ENCODE data around the gene STARD3. TPM values are rescaled to one million over a fixed set of nuclear protein-coding genes. Genes with fewer than 3 reads are reported as not detected.

STARD3 gene
- polyA plus RNA-seq, 1 donor from 2014 or later: 105 TPM

GRCh38 chr17:39611401-39612112 is 25.4 kb upstream of the STARD3 start:
- TF ChIP-seq SMC3 (conservative IDR thresholded peaks at IDR 0.05; ENCODE audit: poor library complexity): no peak
- H3K27ac ChIP-seq (ENCODE audit: low read length): no peak overlapping the region
- H3F3A ChIP-seq (ENCODE audit: insufficient read depth, low read length, poor library complexity, severe bottlenecking): no peaks in the 10 kb centered on the region
- no peak overlapping the region for H3K4me2 ChIP-seq (ENCODE audit: low read length)
- no peak overlapping the region for H3K4me3 ChIP-seq (ENCODE audit: low read length)
- peaks cover 65% of the 10 kb centered on the region for H3K27me3 ChIP-seq (ENCODE audit: insufficient read depth, low read depth, low read length)
- H3K9me2 ChIP-seq (ENCODE audit: insufficient read depth, low read length): no peaks in the 10 kb centered on the region
- H3K9ac ChIP-seq (ENCODE audit: low read length): no peak overlapping the region
- H3K36me3 ChIP-seq (ENCODE audit: insufficient read depth, low read length): no peaks in the 10 kb centered on the region
- H4K20me1 ChIP-seq (ENCODE audit: insufficient read depth): no peaks in the 10 kb centered on the region
- H3K9me3 ChIP-seq (ENCODE audit: low read length): no peaks in the 10 kb centered on the region
- no peaks in the 10 kb centered on the region for H3K79me2 ChIP-seq (replicated peaks; ENCODE audit: insufficient read depth, low read length)
- no peak overlapping the region for H2AFZ ChIP-seq (ENCODE audit: low read depth, low read length)

- Histone ChIP-seq H3K9ac (ENCODE audit: low read length) (no peak overlapping the region), H3K9me2 (ENCODE audit: insufficient read depth, low read length) (no peaks in the 10 kb centered on the region), H3K27me3 (ENCODE audit: insufficient read depth, low read depth, low read length) (peaks cover 65% of the 10 kb centered on the region), H3K4me2 (ENCODE audit: low read length) (no peak overlapping the region), H2AFZ (ENCODE audit: low read depth, low read length) (no peak overlapping the region), H3K79me2 (replicated peaks; ENCODE audit: insufficient read depth, low read length) (no peaks in the 10 kb centered on the region), H4K20me1 (ENCODE audit: insufficient read depth) (no peaks in the 10 kb centered on the region), H3K9me3 (ENCODE audit: low read length) (no peaks in the 10 kb centered on the region), H3K27ac (ENCODE audit: low read length) (no peak overlapping the region), H3F3A (ENCODE audit: insufficient read depth, low read length, poor library complexity, severe bottlenecking) (no peaks in the 10 kb centered on the region), H3K4me3 (ENCODE audit: low read length) (no peak overlapping the region), H3K36me3 (ENCODE audit: insufficient read depth, low read length) (no peaks in the 10 kb centered on the region)
- no peak for TF ChIP-seq TAF1 (IDR thresholded peaks at IDR 0.05; ENCODE audit: low read depth)
Measured at GRCh38 chr17:39612291-39612894, 24.6 kb upstream of the STARD3 start.

GRCh38 chr17:39612935-39613464 is 23.9 kb upstream of the STARD3 start:
- no peaks in the 10 kb centered on the region for H3K9me2 ChIP-seq (ENCODE audit: insufficient read depth, low read length)
- no peak overlapping the region for H2AFZ ChIP-seq (ENCODE audit: low read depth, low read length)
- no peaks in the 10 kb centered on the region for H4K20me1 ChIP-seq (ENCODE audit: insufficient read depth)
- no peak overlapping the region for H3K27ac ChIP-seq (ENCODE audit: low read length)
- H3K36me3 ChIP-seq (ENCODE audit: insufficient read depth, low read length): no peaks in the 10 kb centered on the region
- TF ChIP-seq EP300 (conservative IDR thresholded peaks at IDR 0.05; ENCODE audit: poor library complexity, severe bottlenecking): no peak
- TF ChIP-seq MXI1 (conservative IDR thresholded peaks at IDR 0.05; ENCODE audit: poor library complexity, severe bottlenecking): no peak
- TF ChIP-seq POLR2AphosphoS5 (IDR thresholded peaks at IDR 0.05): no peak
- no peak for TF ChIP-seq SMC3 (conservative IDR thresholded peaks at IDR 0.05; ENCODE audit: poor library complexity)
- TF ChIP-seq TAF1 (IDR thresholded peaks at IDR 0.05; ENCODE audit: low read depth): no peak
- no peak for TF ChIP-seq EZH2 (IDR thresholded peaks at IDR 0.05; ENCODE audit: borderline replicate concordance, insufficient read depth, low read length, poor library complexity, severe bottlenecking)
- no peak for TF ChIP-seq REST (IDR thresholded peaks at IDR 0.05; ENCODE audit: borderline replicate concordance)
- TF ChIP-seq RAD21 (conservative IDR thresholded peaks at IDR 0.05): no peak
- no peak for TF ChIP-seq CTCF (IDR thresholded peaks at IDR 0.05; ENCODE audit: poor library complexity, severe bottlenecking)
- H3K9ac ChIP-seq (ENCODE audit: low read length): no peak overlapping the region
- no peaks in the 10 kb centered on the region for H3F3A ChIP-seq (ENCODE audit: insufficient read depth, low read length, poor library complexity, severe bottlenecking)
- H3K27me3 ChIP-seq (ENCODE audit: insufficient read depth, low read depth, low read length): peaks cover 61% of the 10 kb centered on the region
- no peak overlapping the region for H3K4me2 ChIP-seq (ENCODE audit: low read length)
- H3K79me2 ChIP-seq (replicated peaks; ENCODE audit: insufficient read depth, low read length): no peaks in the 10 kb centered on the region
- H3K4me3 ChIP-seq (ENCODE audit: low read length): no peak overlapping the region
- H3K9me3 ChIP-seq (ENCODE audit: low read length): no peaks in the 10 kb centered on the region

Data from neural cell (in vitro differentiated cells).